ENCODE measurements around the gene MTHFR. TPM values are rescaled to one million over a fixed set of nuclear protein-coding genes. Genes with fewer than 3 reads are reported as not detected.

The MTHFR gene
- total RNA-seq, 4 donors from 2014 or later, result 82.0 to 130 (median 87.3) TPM

DNA sequence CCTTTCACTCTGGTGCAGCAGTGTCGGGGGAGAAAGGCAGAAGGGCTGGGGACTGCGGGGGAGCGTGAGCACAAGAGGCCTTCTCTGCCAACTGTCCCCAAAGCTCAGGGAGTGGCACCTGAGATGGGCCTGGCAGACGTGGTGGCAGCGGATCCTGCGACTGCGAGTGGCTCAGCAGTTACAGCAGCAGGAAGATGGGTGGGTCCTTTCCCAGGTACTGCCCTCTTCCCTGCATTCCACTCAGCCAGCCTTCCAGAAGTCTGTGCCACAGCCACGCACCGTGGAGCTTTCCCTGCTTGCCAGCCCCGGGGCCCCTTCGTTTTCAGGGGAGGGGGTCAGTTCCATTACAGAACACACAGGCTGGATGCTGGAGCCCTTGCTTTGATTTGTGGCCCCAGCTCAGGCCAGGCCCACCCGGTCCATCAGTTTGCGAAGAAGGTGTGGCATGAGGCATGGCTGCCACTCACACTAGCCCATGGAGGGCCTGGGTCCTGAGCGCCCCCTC, 17.2 kb downstream of the MTHFR start:
- peaks cover 0 to 58% (median 11%) of the 10 kb centered on the region in 4 donors for H3K4me1 ChIP-seq
- no peak for TF ChIP-seq POLR2A (IDR thresholded peaks at IDR 0.05)
- TF ChIP-seq, protein P1, sequence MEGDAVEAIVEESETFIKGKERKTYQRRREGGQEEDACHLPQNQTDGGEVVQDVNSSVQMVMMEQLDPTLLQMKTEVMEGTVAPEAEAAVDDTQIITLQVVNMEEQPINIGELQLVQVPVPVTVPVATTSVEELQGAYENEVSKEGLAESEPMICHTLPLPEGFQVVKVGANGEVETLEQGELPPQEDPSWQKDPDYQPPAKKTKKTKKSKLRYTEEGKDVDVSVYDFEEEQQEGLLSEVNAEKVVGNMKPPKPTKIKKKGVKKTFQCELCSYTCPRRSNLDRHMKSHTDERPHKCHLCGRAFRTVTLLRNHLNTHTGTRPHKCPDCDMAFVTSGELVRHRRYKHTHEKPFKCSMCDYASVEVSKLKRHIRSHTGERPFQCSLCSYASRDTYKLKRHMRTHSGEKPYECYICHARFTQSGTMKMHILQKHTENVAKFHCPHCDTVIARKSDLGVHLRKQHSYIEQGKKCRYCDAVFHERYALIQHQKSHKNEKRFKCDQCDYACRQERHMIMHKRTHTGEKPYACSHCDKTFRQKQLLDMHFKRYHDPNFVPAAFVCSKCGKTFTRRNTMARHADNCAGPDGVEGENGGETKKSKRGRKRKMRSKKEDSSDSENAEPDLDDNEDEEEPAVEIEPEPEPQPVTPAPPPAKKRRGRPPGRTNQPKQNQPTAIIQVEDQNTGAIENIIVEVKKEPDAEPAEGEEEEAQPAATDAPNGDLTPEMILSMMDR (IDR thresholded peaks at IDR 0.05), result no peak
- no peak overlapping the region for H3K4me3 ChIP-seq
- peak overlapping the region; percentile 68 to 93 (median 84) for H3K27ac ChIP-seq
- DNase-seq, result no peak
- H3K36me3 ChIP-seq, result peaks cover 0 to 13% (median 0%) of the 10 kb centered on the region in 3 donors
- H3K27me3 ChIP-seq, result no peaks in the 10 kb centered on the region
- H3K9me3 ChIP-seq, result no peaks in the 10 kb centered on the region

DNA sequence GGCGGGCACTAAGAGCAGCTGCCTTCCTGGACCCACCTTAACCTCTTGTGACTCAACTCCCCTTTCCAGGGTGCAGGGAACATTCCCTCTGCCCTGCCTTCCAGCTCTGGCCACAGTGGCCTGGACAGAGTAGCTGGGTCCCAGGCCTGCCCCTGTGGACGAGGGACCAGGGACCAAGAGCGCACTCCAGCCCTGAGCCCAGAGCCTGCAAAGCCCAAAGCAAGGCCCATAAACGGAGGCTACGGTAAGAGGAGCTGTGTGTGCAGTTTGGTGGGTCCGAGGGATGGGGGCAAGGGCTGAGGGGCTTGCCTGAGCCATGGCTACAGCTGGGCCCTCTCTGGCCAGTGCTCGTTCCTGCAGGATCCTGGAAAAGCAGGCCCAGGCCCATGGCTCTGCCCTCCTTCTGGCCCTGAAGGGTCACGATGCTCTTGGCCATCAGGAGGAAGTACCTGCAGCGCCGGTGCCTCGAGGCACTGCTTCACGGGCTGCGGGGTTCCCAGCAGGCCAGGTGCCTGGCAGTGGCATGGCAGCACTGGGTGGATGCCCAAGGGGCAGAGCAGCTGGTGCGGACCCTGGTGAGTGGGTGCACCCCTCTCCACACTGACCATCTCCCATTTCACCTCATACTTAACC, 17.8 kb downstream of the MTHFR start:
- Histone ChIP-seq H3K27ac (peak overlapping the region; percentile 68 to 93 (median 84)), H3K27me3 (no peaks in the 10 kb centered on the region), H3K4me1 (peaks cover 0 to 58% (median 11%) of the 10 kb centered on the region in 4 donors), H3K4me3 (no peak overlapping the region), H3K9me3 (no peaks in the 10 kb centered on the region), H3K36me3 (peaks cover 0 to 11% (median 0%) of the 10 kb centered on the region in 3 donors)
- DNase-seq, result no peak
- TF ChIP-seq, protein P1 (IDR thresholded peaks at IDR 0.05), result no peak
- no peak for TF ChIP-seq POLR2A (IDR thresholded peaks at IDR 0.05)

GRCh38 chr1:11787251-11787803, 18.4 kb downstream of the MTHFR start:
- H3K27me3 ChIP-seq, result no peaks in the 10 kb centered on the region
- H3K36me3 ChIP-seq, result peaks cover 0 to 7% (median 0%) of the 10 kb centered on the region in 3 donors
- peaks cover 0 to 58% (median 11%) of the 10 kb centered on the region in 4 donors for H3K4me1 ChIP-seq
- TF ChIP-seq POLR2A (IDR thresholded peaks at IDR 0.05), result no peak
- TF ChIP-seq, protein P1 (IDR thresholded peaks at IDR 0.05), result no peak
- peak overlapping the region; percentile 68 to 93 (median 84) for H3K27ac ChIP-seq
- peak; percentile 31 to 71 (median 71) for DNase-seq
- peak overlapping the region in 1 of 4 donors; percentile 0 for H3K4me3 ChIP-seq
- no peaks in the 10 kb centered on the region for H3K9me3 ChIP-seq

DNA sequence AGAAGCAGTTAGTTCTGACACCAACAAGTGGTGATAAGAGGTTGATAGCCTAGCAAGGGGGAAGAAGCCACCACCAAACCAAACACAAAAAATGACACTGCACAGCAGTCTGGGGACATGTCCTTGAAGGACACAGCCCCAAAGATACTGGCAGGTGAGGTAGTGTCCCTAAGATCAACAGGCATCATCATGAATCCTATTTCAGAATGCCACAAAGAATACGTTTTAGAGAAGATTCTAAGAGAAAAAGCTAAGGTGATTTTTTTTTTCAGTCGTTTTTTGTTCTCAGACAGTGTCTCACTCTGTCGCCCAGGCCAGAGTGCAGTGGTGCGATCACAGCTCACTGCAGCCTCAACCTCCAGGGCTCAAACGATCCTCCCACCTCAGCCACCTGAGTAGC, 19.6 kb downstream of the MTHFR start:
- DNase-seq, result no peak
- TF ChIP-seq, protein P1 (IDR thresholded peaks at IDR 0.05), result no peak
- TF ChIP-seq POLR2A (IDR thresholded peaks at IDR 0.05), result no peak
- H3K4me1 ChIP-seq, result peaks cover 0 to 54% (median 8%) of the 10 kb centered on the region in 4 donors
- no peaks in the 10 kb centered on the region for H3K9me3 ChIP-seq
- no peaks in the 10 kb centered on the region for H3K27me3 ChIP-seq
- H3K36me3 ChIP-seq, result peaks cover 0 to 7% (median 0%) of the 10 kb centered on the region in 3 donors
- H3K27ac ChIP-seq, result no peak overlapping the region
- no peak overlapping the region for H3K4me3 ChIP-seq

DNA sequence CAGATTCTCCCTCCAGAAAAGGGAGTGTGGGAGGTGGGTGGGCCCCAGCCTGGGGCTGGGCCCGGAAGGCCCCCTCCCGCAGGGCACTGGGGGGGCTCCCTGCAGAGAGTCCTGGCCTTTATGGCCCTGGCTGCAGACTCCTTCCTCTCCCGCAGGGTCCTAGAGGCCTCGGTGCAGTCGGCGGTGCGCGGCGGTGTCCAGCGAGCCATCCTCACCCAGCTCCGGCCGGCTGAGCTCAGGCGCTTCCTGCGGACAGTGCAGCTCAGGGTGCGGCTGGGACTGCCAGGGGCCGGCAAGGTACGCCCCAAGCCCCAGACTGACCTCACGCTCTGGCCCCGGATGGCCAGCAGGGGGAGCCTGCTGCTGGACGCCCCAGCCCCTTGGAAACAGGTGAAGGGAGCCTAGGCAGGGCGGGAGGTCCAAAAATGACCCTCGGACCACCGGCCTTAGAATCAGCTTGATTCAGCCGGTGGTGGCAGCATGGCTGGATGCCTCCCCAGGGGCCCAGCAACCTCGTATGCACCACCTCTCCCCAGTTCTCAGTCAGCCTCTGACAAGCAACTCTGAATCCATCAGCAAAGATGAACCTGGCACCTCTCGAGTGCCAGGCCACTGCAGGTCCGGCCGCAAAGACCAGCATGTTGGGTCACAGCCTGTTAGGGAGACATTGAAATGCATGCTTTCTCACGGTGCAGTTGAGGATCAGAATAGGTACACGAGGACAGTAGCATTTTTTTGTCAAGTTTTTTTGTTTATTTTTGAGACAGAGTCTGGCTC, 20.6 kb downstream of the MTHFR start:
- Histone ChIP-seq H3K9me3 (no peaks in the 10 kb centered on the region), H3K4me1 (peaks cover 0 to 45% (median 7%) of the 10 kb centered on the region in 4 donors), H3K36me3 (peaks cover 0 to 6% (median 0%) of the 10 kb centered on the region in 3 donors), H3K27ac (peak overlapping the region in 2 of 4 donors; percentile 6 to 47), H3K4me3 (peak overlapping the region in 3 of 4 donors; percentile 33 to 43 (median 37)), H3K27me3 (no peaks in the 10 kb centered on the region)
- DNase-seq, result peak; percentile 59 to 88 (median 80)
- TF ChIP-seq POLR2A (IDR thresholded peaks at IDR 0.05), result no peak
- TF ChIP-seq, protein P1 (IDR thresholded peaks at IDR 0.05), result peak; percentile 70 to 88 (median 79)
